BJ (cell line): ENCODE measurements around the gene PRKCE. TPM values are rescaled to one million over a fixed set of nuclear protein-coding genes. Genes with fewer than 3 reads are reported as not detected.

Source experiments
- CTCF ChIA-PET: fragments of 350-600 bp; formaldehyde crosslinking; extraction: SDS; loops from one replicate; lab custom pipeline; 2021; ENCODE audit warnings: antibody characterized with exemption, inconsistent platforms; lab: Yijun Ruan, JAX
- POLR2A ChIA-PET: fragments of 300-600 bp; sonication (Branson Sonifier 250); formaldehyde crosslinking; extraction: SDS; loops from one replicate; lab custom pipeline; 2021; ENCODE audit warnings: antibody characterized with exemption; lab: Charles Lee
- DNase-seq: peaks from one replicate; pipeline ENCODE4 v3.0.0-alpha.2; 2011; ENCODE audit warnings: low read depth
- H3K27me3 ChIP-seq: 2 replicates; pipeline ENCODE4 v1.6.0; 2011; ENCODE audit warnings: low read length; ENCODE audit not compliant: control insufficient read depth, insufficient read depth
- H3K36me3 ChIP-seq: 2 replicates; pipeline ENCODE4 v1.5.1; 2011; ENCODE audit warnings: low read length; ENCODE audit not compliant: control insufficient read depth, insufficient read depth
- H3K4me3 ChIP-seq: 2 replicates; pipeline ENCODE4 v1.5.1; 2011; ENCODE audit warnings: low read depth, mild to moderate bottlenecking, control low read depth, low read length
- polyA plus RNA-seq: library from polyadenylated mRNA; depleted of rRNA; stranded (reverse); fragments of >200 nt; gene quantifications from 2 replicates; pipeline ENCODE4 v1.2.3, GENCODE V29; 2011
- TF ChIP-seq, protein P1 (sequence below): IDR thresholded peaks from 2 replicates; pipeline ENCODE4 v1.5.1; 2011; ENCODE audit warnings: low read depth, mild to moderate bottlenecking, control low read depth, inconsistent platforms, low read length, moderate library complexity; ENCODE audit not compliant: insufficient read depth

Gene PRKCE
- polyA plus RNA-seq, 1 experiment, result 19.7 TPM

DNA sequence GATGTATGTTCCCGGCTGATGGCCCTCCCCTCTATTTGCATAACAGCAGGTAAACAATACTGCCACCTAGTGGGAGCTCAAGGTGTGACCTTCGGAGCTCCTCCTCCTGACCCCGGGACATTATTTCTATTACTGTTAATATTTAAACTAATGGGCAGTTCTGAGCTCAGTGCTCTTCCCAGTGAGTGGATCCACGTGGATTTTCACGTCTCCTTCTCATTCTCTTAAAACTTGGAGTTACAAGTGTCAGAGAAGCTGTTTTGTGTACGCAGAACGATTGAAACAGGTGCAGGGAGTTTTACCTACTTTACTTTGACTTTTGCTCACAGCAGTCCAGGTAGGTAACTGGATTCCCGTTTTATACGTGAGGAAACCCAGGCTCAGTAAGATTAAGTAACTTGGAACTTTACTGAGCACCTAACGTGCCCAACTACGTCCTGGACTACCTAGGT lies 127.3 kb downstream of the PRKCE start:
- ChIA-PET CTCF (interaction anchor here (0.6 to 2.9 kb wide), 34 partner anchors 10 to 194 kb away, joined by 3 to 19 read pairs (median 4); no protein-coding TSS in a partner anchor), POLR2A (no interaction called here)
- no peak overlapping the region for H3K4me3 ChIP-seq
- no peaks in the 10 kb centered on the region for H3K27me3 ChIP-seq
- no peaks in the 10 kb centered on the region for H3K36me3 ChIP-seq
- TF ChIP-seq, protein P1, sequence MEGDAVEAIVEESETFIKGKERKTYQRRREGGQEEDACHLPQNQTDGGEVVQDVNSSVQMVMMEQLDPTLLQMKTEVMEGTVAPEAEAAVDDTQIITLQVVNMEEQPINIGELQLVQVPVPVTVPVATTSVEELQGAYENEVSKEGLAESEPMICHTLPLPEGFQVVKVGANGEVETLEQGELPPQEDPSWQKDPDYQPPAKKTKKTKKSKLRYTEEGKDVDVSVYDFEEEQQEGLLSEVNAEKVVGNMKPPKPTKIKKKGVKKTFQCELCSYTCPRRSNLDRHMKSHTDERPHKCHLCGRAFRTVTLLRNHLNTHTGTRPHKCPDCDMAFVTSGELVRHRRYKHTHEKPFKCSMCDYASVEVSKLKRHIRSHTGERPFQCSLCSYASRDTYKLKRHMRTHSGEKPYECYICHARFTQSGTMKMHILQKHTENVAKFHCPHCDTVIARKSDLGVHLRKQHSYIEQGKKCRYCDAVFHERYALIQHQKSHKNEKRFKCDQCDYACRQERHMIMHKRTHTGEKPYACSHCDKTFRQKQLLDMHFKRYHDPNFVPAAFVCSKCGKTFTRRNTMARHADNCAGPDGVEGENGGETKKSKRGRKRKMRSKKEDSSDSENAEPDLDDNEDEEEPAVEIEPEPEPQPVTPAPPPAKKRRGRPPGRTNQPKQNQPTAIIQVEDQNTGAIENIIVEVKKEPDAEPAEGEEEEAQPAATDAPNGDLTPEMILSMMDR, result peak; percentile 77
- DNase-seq, result no peak

DNA sequence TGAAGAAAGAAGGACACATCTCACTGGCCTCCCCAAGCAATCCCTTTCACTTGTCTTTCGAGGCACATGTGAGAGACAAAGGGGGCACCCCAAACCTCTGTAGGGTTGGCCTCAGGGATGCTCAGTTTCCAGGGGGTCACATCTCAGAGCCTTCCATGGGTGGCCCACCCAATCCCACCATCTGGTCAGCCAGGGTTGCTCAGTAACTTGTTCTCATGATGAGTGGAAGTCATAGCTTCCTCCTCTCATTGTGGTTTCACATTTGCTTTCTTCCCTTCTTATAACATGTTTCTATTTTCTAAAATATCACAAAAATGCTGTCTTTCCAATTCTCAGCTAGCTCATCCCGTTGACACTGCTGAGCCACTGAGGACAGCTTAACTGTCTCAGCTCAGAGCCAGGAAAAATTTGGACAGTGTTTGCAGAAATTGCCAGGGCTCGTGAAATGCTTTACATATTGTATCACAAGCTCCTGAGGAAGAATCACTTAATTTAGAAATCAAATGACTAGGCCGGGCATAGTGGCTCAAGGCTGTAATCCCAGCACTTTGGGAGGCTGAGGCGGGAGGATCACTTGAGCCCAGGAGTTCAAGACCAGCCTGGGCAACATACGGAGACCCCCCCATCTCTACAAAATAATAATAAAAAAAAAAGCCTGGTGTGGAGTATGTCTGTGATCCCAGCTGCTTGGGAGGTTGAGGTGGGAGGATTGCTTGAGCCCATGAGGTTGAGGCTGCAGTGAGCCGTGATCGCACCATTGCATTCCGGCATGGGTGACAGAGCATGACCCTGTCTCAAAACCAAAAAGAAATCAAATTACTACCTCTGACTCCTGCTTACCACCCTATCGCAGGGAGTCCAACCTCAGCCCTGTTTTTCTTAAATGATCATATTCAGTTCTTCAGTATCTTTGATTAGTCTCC lies 129.3 kb downstream of the PRKCE start:
- DNase-seq, result no peak
- CTCF ChIA-PET, result interaction anchor here (0.7 to 2.9 kb wide), 10 partner anchors 10 to 212 kb away, joined by 3 to 15 read pairs (median 3); no protein-coding TSS in a partner anchor
- H3K4me3 ChIP-seq, result no peak overlapping the region
- POLR2A ChIA-PET, result no interaction called here
- H3K27me3 ChIP-seq, result no peaks in the 10 kb centered on the region
- no peaks in the 10 kb centered on the region for H3K36me3 ChIP-seq
- TF ChIP-seq, protein P1, result no peak

GRCh38 chr2:45781464-45781811 lies 130.0 kb downstream of the PRKCE start:
- Histone ChIP-seq H3K36me3 (no peaks in the 10 kb centered on the region), H3K27me3 (no peaks in the 10 kb centered on the region), H3K4me3 (no peak overlapping the region)
- no peak for DNase-seq
- TF ChIP-seq, protein P1, result no peak
- POLR2A ChIA-PET, result no interaction called here
- CTCF ChIA-PET, result interaction anchor here (0.7 to 1.6 kb wide), 5 partner anchors 20 to 154 kb away, joined by 3 to 5 read pairs (median 3); no protein-coding TSS in a partner anchor

- ChIA-PET POLR2A (no interaction called here), CTCF (interaction anchor here (0.7 to 1.6 kb wide), 3 partner anchors 9 to 140 kb away, joined by 3 to 5 read pairs (median 3); no protein-coding TSS in a partner anchor)
- Histone ChIP-seq H3K4me3 (no peak overlapping the region), H3K27me3 (no peaks in the 10 kb centered on the region), H3K36me3 (no peaks in the 10 kb centered on the region)
- DNase-seq, result no peak
- TF ChIP-seq, protein P1, result no peak
These were observed 131.0 kb downstream of the PRKCE start for GRCh38 chr2:45782436-45782835.

DNA sequence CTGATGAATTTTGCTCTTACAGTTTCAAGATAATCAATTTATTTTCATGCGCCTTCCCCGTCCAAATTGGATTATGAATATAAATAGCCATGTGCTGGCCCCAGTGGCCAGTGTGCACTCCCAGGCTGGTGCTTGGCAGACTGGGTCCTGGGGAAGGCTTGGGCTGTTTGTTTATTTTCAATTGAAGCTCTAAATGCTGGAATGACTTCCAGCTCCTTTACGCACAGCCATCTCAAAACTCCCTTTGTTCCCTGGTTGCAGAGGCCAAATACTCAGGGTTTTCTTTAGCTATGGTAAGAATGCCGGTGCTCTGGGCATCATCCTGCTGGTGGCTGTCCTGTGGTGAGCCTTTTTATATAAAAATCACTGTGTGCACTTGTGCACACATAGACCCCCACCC lies 131.5 kb downstream of the PRKCE start:
- POLR2A ChIA-PET, result interaction anchor here (0.6 kb wide), 1 partner anchor 39 kb away, joined by 6 read pairs; no protein-coding TSS in a partner anchor
- TF ChIP-seq, protein P1, result no peak
- no peaks in the 10 kb centered on the region for H3K27me3 ChIP-seq
- H3K4me3 ChIP-seq, result no peak overlapping the region
- CTCF ChIA-PET, result interaction anchor here (0.7 kb wide), 2 partner anchors 10 to 11 kb away, joined by 3 read pairs; no protein-coding TSS in a partner anchor
- DNase-seq, result no peak
- H3K36me3 ChIP-seq, result no peaks in the 10 kb centered on the region
